Measurements from ENCODE around the gene SLC3A2.

GRCh38 chr11:62892077-62892922 lies 11.6 kb downstream of the SLC3A2 start:
- TF ChIP-seq, protein P1, sequence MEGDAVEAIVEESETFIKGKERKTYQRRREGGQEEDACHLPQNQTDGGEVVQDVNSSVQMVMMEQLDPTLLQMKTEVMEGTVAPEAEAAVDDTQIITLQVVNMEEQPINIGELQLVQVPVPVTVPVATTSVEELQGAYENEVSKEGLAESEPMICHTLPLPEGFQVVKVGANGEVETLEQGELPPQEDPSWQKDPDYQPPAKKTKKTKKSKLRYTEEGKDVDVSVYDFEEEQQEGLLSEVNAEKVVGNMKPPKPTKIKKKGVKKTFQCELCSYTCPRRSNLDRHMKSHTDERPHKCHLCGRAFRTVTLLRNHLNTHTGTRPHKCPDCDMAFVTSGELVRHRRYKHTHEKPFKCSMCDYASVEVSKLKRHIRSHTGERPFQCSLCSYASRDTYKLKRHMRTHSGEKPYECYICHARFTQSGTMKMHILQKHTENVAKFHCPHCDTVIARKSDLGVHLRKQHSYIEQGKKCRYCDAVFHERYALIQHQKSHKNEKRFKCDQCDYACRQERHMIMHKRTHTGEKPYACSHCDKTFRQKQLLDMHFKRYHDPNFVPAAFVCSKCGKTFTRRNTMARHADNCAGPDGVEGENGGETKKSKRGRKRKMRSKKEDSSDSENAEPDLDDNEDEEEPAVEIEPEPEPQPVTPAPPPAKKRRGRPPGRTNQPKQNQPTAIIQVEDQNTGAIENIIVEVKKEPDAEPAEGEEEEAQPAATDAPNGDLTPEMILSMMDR (IDR thresholded peaks at IDR 0.05), result no peak
- TF ChIP-seq POLR2A (IDR thresholded peaks at IDR 0.05) (no peak), POLR2AphosphoS5 (IDR thresholded peaks at IDR 0.05) (no peak)

All from breast epithelium (tissue), 3 donors.